ENCODE results near the gene PTPN9.
"Not testable (repeated sequence)": the region's sequence is repeated elsewhere in the genome, so short reads cannot be mapped to it uniquely, and the experiment has no call there.

Gene PTPN9

GRCh38 chr15:75578948-75579920 is at the start of gene PTPN9:
PTPN9 (minus strand) TSS chr15:75579315; CDS start chr15:75578776, 539 bp downstream.
- peak; percentile 56 to 83 for DNase-seq

- DNase-seq: peak; percentile 87 to 96
Measured at GRCh38 chr15:75625542-75626347, 46.6 kb upstream of the PTPN9 start, which contains the start of gene SNUPN. SNUPN (minus strand) TSS chr15:75625725; CDS start chr15:75621051, 4,674 bp downstream.

- DNase-seq: no peak
Measured at GRCh38 chr15:75622505-75622904, 43.4 kb upstream of the PTPN9 start.

GRCh38 chr15:75620841-75621391 is 41.8 kb upstream of the PTPN9 start:
- DNase-seq: no peak

GRCh38 chr15:75620058-75620820 is 41.1 kb upstream of the PTPN9 start:
- DNase-seq: no peak

- DNase-seq: no peak
Measured at GRCh38 chr15:75616766-75617165, 37.7 kb upstream of the PTPN9 start.

- DNase-seq: no peak
Measured at GRCh38 chr15:75606711-75607699, 27.9 kb upstream of the PTPN9 start.

- DNase-seq: no peak
Measured at GRCh38 chr15:75606026-75606425, 26.9 kb upstream of the PTPN9 start.

- no peak for DNase-seq
Measured at GRCh38 chr15:75599401-75599800, 20.3 kb upstream of the PTPN9 start.

- no peak for DNase-seq
Measured at GRCh38 chr15:75598361-75598760, 19.2 kb upstream of the PTPN9 start.

- DNase-seq: peak in 1 of 2 experiments; percentile 8
Measured at GRCh38 chr15:75597667-75598341, 18.7 kb upstream of the PTPN9 start.

- DNase-seq: no peak
Measured at GRCh38 chr15:75596703-75597345, 17.7 kb upstream of the PTPN9 start.

- DNase-seq: no peak
Measured at GRCh38 chr15:75594276-75594675, 15.2 kb upstream of the PTPN9 start.

- no peak for DNase-seq
Measured at GRCh38 chr15:75591655-75592364, 12.7 kb upstream of the PTPN9 start.

GRCh38 chr15:75590239-75590638 is 11.1 kb upstream of the PTPN9 start:
- no peak for DNase-seq

- no peak for DNase-seq
Measured at GRCh38 chr15:75589071-75589470, 10.0 kb upstream of the PTPN9 start.

GRCh38 chr15:75586422-75586821 is 7.3 kb upstream of the PTPN9 start:
- DNase-seq: not testable (repeated sequence)

- DNase-seq: no peak
Measured at GRCh38 chr15:75584121-75584520, 5.0 kb upstream of the PTPN9 start.

GRCh38 chr15:75583701-75584100 is 4.6 kb upstream of the PTPN9 start:
- DNase-seq: no peak

All from NCI-H526 (cell line).